Stimulated activated naive CD8-positive, alpha-beta T cell treated with anti-CD3 and anti-CD28 coated beads, Interleukin-15, amount 100 ng/mL, for 72 hours (primary cell): ENCODE measurements around the gene NEAT1.
"Not testable (repeated sequence)": the region's sequence is repeated elsewhere in the genome, so short reads cannot be mapped to it uniquely, and the experiment has no call there.

ENCODE experiments used
- ATAC-seq: fragments of 150-1000 bp; cut with Tn5 transposase; 2 replicates; pipeline ENCODE4 v1.10.0; 2021; ENCODE audit warnings: mild to moderate bottlenecking, moderate library complexity
- DNase-seq, 2 donors: peaks; one replicate each; pipeline ENCODE4 v3.0.0; 2021 to 2022
- H3K27ac Mint-ChIP-seq, 2 donors: one replicate each; pipeline ENCODE4 v1.8.0; 2022; ENCODE audit warnings: mild to moderate bottlenecking in 2 of 2, mixed read lengths in 2 of 2, moderate library complexity in 2 of 2
- H3K27me3 Mint-ChIP-seq: one replicate; pipeline ENCODE4 v1.8.0; 2022; ENCODE audit warnings: mixed read lengths
- H3K4me1 Mint-ChIP-seq: one replicate; pipeline ENCODE4 v1.8.0; 2022; ENCODE audit warnings: mild to moderate bottlenecking, mixed read lengths
- H3K4me3 Mint-ChIP-seq, 2 donors: one replicate each; pipeline ENCODE4 v1.8.0; 2022; ENCODE audit warnings: mild to moderate bottlenecking in 2 of 2, mixed read lengths in 2 of 2, moderate library complexity in 1 of 2
- H3K9me3 Mint-ChIP-seq, 2 donors: one replicate each; pipeline ENCODE4 v1.8.0; 2022; ENCODE audit warnings: mixed read lengths in 2 of 2

Gene NEAT1

GRCh38 chr11:65442842-65443331 is 20.3 kb downstream of the NEAT1 start:
- no peak for DNase-seq
- Mint-ChIP-seq H3K27ac (peak overlapping the region in 1 of 2 donors; percentile 86), H3K9me3 (no peaks in the 10 kb centered on the region), H3K4me1 (peaks cover 82% of the 10 kb centered on the region), H3K4me3 (no peak overlapping the region), H3K27me3 (no peaks in the 10 kb centered on the region)
- no peak for ATAC-seq

- Mint-ChIP-seq H3K27ac (no peak overlapping the region), H3K4me3 (no peak overlapping the region), H3K4me1 (peaks cover 82% of the 10 kb centered on the region), H3K27me3 (no peaks in the 10 kb centered on the region), H3K9me3 (no peaks in the 10 kb centered on the region)
- DNase-seq (no peak), ATAC-seq (no peak)
Measured at GRCh38 chr11:65444314-65445051, 21.9 kb downstream of the NEAT1 start.

- H3K4me1 Mint-ChIP-seq, result peaks cover 76% of the 10 kb centered on the region
- H3K4me3 Mint-ChIP-seq, result no peak overlapping the region
- ATAC-seq, result no peak
- H3K9me3 Mint-ChIP-seq, result peaks cover 0 to under 1% of the 10 kb centered on the region in 2 donors
- DNase-seq, result no peak
- H3K27me3 Mint-ChIP-seq, result no peaks in the 10 kb centered on the region
- H3K27ac Mint-ChIP-seq, result no peak overlapping the region
Measured at GRCh38 chr11:65445101-65445603, 22.6 kb downstream of the NEAT1 start.

GRCh38 chr11:65445604-65446445 is 23.2 kb downstream of the NEAT1 start:
- DNase-seq (no peak), ATAC-seq (peak; percentile 8)
- no peaks in the 10 kb centered on the region for H3K27me3 Mint-ChIP-seq
- no peak overlapping the region for H3K4me3 Mint-ChIP-seq
- H3K27ac Mint-ChIP-seq, result peak overlapping the region in 1 of 2 donors; percentile 2
- peaks cover 0 to 7% of the 10 kb centered on the region in 2 donors for H3K9me3 Mint-ChIP-seq
- peaks cover 69% of the 10 kb centered on the region for H3K4me1 Mint-ChIP-seq

- Mint-ChIP-seq H3K27ac (peak overlapping the region in 1 of 2 donors; percentile 55), H3K27me3 (no peaks in the 10 kb centered on the region), H3K9me3 (peaks cover 0 to 9% of the 10 kb centered on the region in 2 donors), H3K4me1 (peaks cover 60% of the 10 kb centered on the region), H3K4me3 (no peak overlapping the region)
- peak; percentile 26 for ATAC-seq
- no peak for DNase-seq
Measured at GRCh38 chr11:65446446-65447277, 24.1 kb downstream of the NEAT1 start.

- Mint-ChIP-seq H3K4me3 (no peak overlapping the region), H3K4me1 (peaks cover 55% of the 10 kb centered on the region), H3K9me3 (peaks cover 0 to 9% of the 10 kb centered on the region in 2 donors), H3K27ac (peak overlapping the region in 1 of 2 donors; percentile 74), H3K27me3 (no peaks in the 10 kb centered on the region)
- ATAC-seq (peak; percentile 18), DNase-seq (no peak)
Measured at GRCh38 chr11:65448074-65448417, 25.4 kb downstream of the NEAT1 start.

GRCh38 chr11:65448418-65449105 is 26.0 kb downstream of the NEAT1 start:
- no peak for DNase-seq
- H3K4me3 Mint-ChIP-seq, result no peak overlapping the region
- H3K9me3 Mint-ChIP-seq, result peaks cover 0 to 9% of the 10 kb centered on the region in 2 donors
- H3K27ac Mint-ChIP-seq, result peak overlapping the region in 1 of 2 donors; percentile 6
- H3K27me3 Mint-ChIP-seq, result no peaks in the 10 kb centered on the region
- ATAC-seq, result peak; percentile 44
- H3K4me1 Mint-ChIP-seq, result peaks cover 55% of the 10 kb centered on the region

GRCh38 chr11:65451301-65451700 is 28.7 kb downstream of the NEAT1 start:
- H3K9me3 Mint-ChIP-seq, H3K4me3 Mint-ChIP-seq, H3K27ac Mint-ChIP-seq, DNase-seq, ATAC-seq, H3K27me3 Mint-ChIP-seq: not testable (repeated sequence)
- H3K4me1 Mint-ChIP-seq, result peaks cover 66% of the 10 kb centered on the region

- not testable (repeated sequence) for ATAC-seq, H3K9me3 Mint-ChIP-seq, H3K4me3 Mint-ChIP-seq, H3K27me3 Mint-ChIP-seq, DNase-seq, H3K27ac Mint-ChIP-seq
- peaks cover 59% of the 10 kb centered on the region for H3K4me1 Mint-ChIP-seq
Measured at GRCh38 chr11:65452259-65452658, 29.7 kb downstream of the NEAT1 start.

- H3K4me1 Mint-ChIP-seq, result peaks cover 54% of the 10 kb centered on the region
- no peak for ATAC-seq
- DNase-seq, result no peak
- H3K9me3 Mint-ChIP-seq, result peaks cover 0 to 9% of the 10 kb centered on the region in 2 donors
- no peak overlapping the region for H3K27ac Mint-ChIP-seq
- H3K27me3 Mint-ChIP-seq, result no peaks in the 10 kb centered on the region
- H3K4me3 Mint-ChIP-seq, result peak overlapping the region in 1 of 2 donors; percentile 6
Measured at GRCh38 chr11:65452806-65453490, 30.4 kb downstream of the NEAT1 start.

GRCh38 chr11:65454311-65454695 is 31.7 kb downstream of the NEAT1 start:
- Mint-ChIP-seq H3K4me1 (peaks cover 42% of the 10 kb centered on the region), H3K27ac (peak overlapping the region in 1 of 2 donors; percentile 95), H3K4me3 (peak overlapping the region; percentile 96 to 99), H3K9me3 (peaks cover 0 to 9% of the 10 kb centered on the region in 2 donors), H3K27me3 (no peaks in the 10 kb centered on the region)
- DNase-seq (no peak), ATAC-seq (no peak)

- Mint-ChIP-seq H3K9me3 (peaks cover 0 to 9% of the 10 kb centered on the region in 2 donors), H3K4me1 (peaks cover 46% of the 10 kb centered on the region), H3K27ac (peak overlapping the region; percentile 79 to 95), H3K27me3 (no peaks in the 10 kb centered on the region), H3K4me3 (peak overlapping the region; percentile 96 to 99)
- DNase-seq (peak; percentile 78 to 79), ATAC-seq (peak; percentile 96)
Measured at GRCh38 chr11:65454696-65455456, 32.3 kb downstream of the NEAT1 start.

- Mint-ChIP-seq H3K4me3 (peak overlapping the region; percentile 62 to 99), H3K27ac (no peak overlapping the region), H3K4me1 (peaks cover 46% of the 10 kb centered on the region), H3K27me3 (no peaks in the 10 kb centered on the region), H3K9me3 (no peaks in the 10 kb centered on the region)
- DNase-seq (no peak), ATAC-seq (no peak)
Measured at GRCh38 chr11:65456418-65456817, 33.8 kb downstream of the NEAT1 start.
